SIG-M5 (cell line): ENCODE data around the gene GPR68.
"Not testable (repeated sequence)": the region's sequence is repeated elsewhere in the genome, so short reads cannot be mapped to it uniquely, and the experiment has no call there.

ENCODE experiments used
- DNase-seq: peaks from one replicate; lab custom pipeline; 2025; lab: John Stamatoyannopoulos, UW

The GPR68 gene

DNA sequence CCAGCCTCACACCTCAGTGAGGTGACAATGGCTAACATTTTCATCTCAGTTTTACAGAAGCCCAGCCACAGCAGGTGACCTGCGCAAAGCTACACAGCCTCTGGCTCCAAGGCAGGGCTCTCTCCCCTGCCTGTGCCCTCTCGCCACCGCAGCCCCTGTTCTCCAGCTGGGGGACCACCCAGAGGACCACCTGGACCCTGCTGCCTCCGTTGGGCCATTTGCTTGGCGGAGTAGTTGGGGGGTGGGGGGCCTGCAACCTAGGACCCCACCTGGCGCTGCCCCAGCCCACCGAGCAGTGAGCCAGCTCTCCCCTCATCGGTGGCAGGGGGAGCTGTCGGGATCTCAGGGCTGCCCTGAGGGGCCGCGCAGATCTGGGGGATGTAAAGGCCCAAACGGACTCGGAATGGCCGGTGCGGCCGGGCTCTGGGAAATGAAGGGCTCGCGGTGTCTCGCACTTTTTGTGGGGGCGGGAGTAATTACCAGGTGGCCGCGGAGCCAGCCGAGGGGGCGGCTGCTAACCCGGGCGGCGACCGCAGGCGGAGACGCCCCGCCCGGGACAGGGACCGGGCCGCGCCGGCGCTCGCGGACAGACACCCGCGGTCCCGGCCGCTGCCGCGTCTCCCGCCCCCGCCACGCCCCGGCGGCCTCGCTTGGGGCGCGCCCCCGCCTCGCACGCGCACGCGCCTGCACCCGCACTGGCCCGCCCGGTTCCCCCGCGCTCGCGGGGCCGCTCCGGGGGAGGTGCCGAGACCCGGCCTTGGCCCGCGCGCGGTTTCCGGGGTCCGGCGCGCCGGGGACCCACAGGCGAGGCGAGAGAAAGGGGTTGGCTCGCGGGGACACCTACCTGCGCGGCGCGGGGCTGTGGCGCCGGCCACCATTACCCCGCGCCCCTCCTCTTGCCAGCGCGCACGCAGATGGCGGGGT lies 8.6 kb upstream of the GPR68 start:
- no peak for DNase-seq

DNA sequence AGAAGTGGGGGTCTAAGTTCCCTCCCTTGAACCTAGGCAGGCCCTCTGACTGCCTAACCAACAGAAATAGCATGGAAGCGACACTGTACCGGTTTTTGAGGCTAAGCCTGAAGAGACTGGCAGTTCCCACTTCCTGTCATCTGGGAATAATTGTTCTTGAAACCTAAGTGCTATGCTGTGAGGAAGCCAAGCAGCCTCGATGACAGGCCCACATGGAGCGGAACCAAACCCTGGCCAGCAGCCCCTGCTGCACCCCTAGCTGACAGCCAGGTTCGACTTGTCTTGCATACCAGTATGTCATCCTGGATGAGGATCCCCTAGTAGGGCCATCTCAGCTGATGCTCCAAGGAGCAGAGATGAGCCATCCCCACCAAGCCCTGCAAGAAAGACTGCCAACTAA lies 6.4 kb upstream of the GPR68 start:
- DNase-seq: no peak

DNA sequence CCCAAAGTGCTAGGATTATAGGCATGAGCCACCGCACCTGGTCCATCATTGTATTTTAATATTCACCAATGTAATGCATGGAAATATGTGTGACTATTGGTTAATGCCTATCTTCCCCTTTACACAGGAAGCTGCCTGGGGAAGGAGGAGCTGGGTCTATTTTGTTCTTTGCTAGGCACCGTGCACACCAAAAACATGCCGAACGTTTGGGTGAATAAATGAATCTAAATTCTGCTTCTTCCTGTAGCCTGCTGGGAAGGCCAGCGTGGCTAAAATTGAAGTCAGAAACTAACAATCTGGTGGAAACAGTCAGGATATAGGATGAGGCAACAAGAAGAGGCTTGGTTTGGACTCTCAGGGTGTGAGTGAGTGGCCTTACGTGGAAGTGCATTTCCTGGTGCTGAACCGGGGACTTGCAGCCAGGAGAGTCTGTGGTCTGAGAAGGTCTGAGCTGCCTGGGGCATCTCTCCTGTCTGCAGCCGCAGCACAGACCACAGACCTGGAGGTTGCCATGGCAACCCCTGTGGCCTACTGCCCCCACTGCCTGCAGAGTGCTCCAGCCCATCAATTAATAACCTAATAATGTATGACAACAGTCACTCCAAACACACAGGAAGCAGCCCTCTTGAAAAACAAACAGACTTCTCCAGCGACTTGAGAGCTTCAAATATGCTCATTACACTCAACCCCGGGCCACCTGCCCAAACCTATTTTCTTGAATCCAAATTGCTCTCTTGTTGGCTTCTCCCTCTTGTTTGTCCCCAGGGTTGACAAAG lies 5.5 kb upstream of the GPR68 start:
- no peak for DNase-seq

- DNase-seq: no peak
These were observed 1.7 kb upstream of the GPR68 start for GRCh38 chr14:91246051-91246852.

DNA sequence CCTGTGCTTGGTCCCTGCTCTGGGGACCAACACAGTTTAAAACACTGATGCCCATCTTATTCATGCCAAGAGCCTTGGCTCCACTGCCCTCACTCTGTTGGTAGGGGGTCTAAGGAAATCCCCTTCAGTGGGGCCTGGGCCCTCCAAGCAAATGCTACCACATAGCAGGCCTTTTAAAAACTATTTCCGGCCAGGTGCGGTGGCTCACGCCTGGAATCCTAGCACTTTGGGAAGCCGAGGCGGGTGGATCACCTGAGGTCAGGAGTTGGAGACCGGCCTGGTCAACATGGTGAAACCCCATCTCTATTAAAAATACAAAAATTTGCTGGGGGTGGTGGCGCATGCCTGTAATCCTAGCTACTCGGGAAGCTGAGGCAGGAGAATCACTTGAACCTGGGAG lies 1.1 kb upstream of the GPR68 start:
- not testable (repeated sequence) for DNase-seq

DNA sequence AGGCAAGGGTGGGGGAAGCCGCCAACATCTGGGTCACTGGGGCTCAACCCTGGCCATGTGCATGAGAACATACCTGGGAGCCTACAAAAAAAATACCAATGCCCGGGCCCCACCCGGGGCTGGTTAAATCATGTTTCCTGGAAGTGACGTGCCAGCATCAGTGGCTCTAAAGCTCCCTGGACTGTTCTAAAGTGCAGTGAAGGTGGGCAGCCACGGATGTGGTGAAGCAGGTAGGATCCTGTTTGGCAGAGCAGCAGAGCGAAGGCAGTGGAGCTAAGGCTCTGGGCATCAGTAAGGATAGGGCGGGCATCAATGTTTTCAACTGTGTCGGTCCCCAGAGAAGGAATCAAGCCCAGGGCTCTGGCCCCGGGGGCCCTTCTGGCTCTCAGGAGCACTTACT lies 525 bp upstream of the GPR68 start:
- no peak for DNase-seq

- DNase-seq: no peak
These were observed 1.4 kb downstream of the GPR68 start for GRCh38 chr14:91243074-91243471.

DNA sequence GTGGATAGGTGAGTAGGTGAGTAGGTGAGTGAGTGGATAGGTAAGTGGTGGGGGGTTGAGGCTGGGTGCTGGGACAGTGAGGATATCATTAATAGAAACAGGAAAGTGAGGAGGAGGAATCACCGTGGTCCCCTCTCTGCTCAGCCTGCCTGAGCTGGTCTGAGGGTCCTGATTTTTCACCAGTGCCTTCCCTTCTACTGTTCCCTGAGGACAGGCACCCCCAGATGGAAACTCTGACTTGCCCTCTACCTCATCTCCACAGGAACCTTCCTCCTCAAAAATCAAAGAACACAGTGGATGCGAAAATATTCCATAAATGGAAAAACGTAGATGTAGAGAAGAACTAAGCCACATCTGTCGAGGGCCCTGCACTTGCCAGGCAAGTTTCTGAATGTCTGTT lies 1.9 kb downstream of the GPR68 start:
- no peak for DNase-seq

DNA sequence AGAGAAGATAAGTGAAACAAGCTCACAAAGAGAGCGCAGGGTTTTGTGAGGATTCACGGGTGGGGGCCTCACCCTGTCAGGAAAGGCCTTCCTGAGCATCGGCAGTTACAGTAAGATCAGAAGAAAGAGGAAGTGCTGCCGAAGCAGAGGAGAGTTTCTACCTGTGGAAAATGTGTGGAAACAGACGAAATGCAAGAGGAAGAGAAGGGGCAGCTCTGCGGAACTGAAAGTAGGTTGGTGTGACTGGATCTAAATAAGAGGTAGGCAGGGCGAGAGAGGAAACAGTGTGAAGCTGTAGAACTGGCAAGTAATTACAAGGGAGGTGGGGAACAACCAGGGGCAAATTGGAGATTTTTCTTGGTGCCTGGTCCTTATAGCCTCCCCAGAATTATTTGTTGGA lies 2.6 kb downstream of the GPR68 start:
- peak; percentile 91 for DNase-seq

- no peak for DNase-seq
These were observed 5.8 kb downstream of the GPR68 start for GRCh38 chr14:91238661-91239060.

- no peak for DNase-seq
These were observed 6.4 kb downstream of the GPR68 start for GRCh38 chr14:91238085-91238484.

DNA sequence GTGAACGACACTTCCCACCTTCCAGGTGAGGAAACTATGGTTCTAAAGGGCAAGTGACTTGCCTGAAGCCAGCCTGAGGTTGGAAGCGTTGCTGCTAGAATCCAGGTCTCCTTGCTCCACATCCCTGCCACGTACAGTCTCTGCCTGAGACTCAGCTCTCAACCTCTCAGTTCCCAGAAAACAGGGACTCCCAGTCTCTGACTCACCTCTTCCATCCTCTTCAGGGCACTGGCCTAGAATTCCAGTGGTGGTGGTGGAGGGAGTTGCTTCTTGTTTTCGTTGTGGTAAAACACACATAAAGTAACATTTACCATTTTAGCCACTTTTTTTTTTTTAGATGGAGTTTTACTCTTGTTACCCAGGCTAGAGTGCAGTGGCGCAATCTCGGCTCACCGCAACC lies 7.3 kb downstream of the GPR68 start:
- DNase-seq: no peak

GRCh38 chr14:91235841-91236240 lies 8.7 kb downstream of the GPR68 start:
- no peak for DNase-seq

DNA sequence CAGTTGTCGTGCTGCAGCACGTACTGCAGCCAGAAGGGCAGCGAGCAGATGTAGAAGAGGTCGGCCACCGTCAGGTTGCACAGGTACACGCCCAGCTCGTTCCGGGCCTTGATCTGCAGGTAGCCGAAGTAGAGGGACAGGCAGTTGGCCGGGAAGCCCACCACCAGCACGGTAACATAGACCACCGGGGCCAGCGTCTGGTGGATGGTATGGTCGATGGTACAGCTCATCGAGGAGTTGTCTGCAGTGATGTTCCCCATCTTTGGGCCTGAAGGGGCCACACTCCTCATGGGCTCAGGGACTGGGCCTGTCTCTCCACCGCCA lies 9.8 kb downstream of the GPR68 start:
- DNase-seq: no peak

GRCh38 chr14:91233936-91234790 lies 10.3 kb downstream of the GPR68 start:
- no peak for DNase-seq

- no peak for DNase-seq
These were observed 11.9 kb downstream of the GPR68 start for GRCh38 chr14:91232603-91233002.

- DNase-seq: no peak
These were observed 12.5 kb downstream of the GPR68 start for GRCh38 chr14:91232052-91232451.

- DNase-seq: no peak
These were observed 13.1 kb downstream of the GPR68 start for GRCh38 chr14:91231446-91231845.

GRCh38 chr14:91230397-91231035 lies 14.0 kb downstream of the GPR68 start:
- no peak for DNase-seq

GRCh38 chr14:91229743-91230200 lies 14.7 kb downstream of the GPR68 start:
- peak; percentile 26 for DNase-seq

- DNase-seq: no peak
These were observed 15.5 kb downstream of the GPR68 start for GRCh38 chr14:91229005-91229382.
